Muscle layer of duodenum (tissue), 2 donors: Measurements from ENCODE around the gene NRXN3.

Experiments
- H3K27ac ChIP-seq: one replicate; pipeline ENCODE4 v1.7.0; 2013; ENCODE audit warnings: mild to moderate bottlenecking, low read length
- H3K27me3 ChIP-seq: one replicate; pipeline ENCODE4 v1.7.0; 2013; ENCODE audit warnings: low read depth, mild to moderate bottlenecking, control low read depth, low read length
- H3K36me3 ChIP-seq, 2 donors: one replicate each; pipeline ENCODE4 v1.7.0; 2013; ENCODE audit warnings: low read length in 2 of 2, control low read depth in 1 of 2, mild to moderate bottlenecking in 1 of 2; ENCODE audit not compliant: insufficient read depth in 2 of 2, control insufficient read depth in 1 of 2
- H3K4me1 ChIP-seq, 2 donors: one replicate each; pipeline ENCODE4 v1.7.0; 2013; ENCODE audit warnings: low read length in 2 of 2, mild to moderate bottlenecking in 2 of 2, control low read depth in 1 of 2, moderate library complexity in 1 of 2; ENCODE audit not compliant: insufficient read depth in 2 of 2, control insufficient read depth in 1 of 2
- H3K4me3 ChIP-seq, 2 donors: one replicate each; pipeline ENCODE4 v1.7.0; 2013; ENCODE audit warnings: low read length in 2 of 2, low read depth in 1 of 2, mild to moderate bottlenecking in 1 of 2
- H3K9me3 ChIP-seq, 2 donors: one replicate each; pipeline ENCODE4 v1.7.0; 2013; ENCODE audit warnings: low read length in 2 of 2, control low read depth in 1 of 2, mild to moderate bottlenecking in 1 of 2; ENCODE audit not compliant: control insufficient read depth in 1 of 2
- donor health status: healthy.

NRXN3 gene

DNA sequence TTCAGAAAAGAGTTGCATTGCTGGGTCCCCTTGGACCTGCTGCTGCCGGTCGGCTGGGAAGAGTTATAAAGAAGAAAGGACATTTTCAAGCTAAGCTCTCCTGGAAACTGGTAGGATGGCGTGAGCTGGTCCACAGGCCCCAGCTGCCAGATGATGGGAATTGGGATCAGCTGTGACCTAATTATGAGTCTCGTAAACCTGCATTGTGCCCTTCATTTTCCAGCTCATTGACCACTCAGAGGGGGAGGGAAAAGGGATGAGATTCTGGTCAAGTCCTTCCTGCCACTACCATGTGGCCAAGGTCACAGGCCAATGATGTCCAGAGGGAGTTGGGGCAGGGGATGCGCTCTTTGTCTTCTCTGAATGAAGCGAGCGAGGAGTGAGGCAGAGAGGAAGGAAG is 320.9 kb downstream of the NRXN3 start:
- Histone ChIP-seq H3K4me1 (no peaks in the 10 kb centered on the region), H3K9me3 (no peaks in the 10 kb centered on the region), H3K27me3 (no peaks in the 10 kb centered on the region), H3K36me3 (no peaks in the 10 kb centered on the region), H3K27ac (no peak overlapping the region), H3K4me3 (no peak overlapping the region)

DNA sequence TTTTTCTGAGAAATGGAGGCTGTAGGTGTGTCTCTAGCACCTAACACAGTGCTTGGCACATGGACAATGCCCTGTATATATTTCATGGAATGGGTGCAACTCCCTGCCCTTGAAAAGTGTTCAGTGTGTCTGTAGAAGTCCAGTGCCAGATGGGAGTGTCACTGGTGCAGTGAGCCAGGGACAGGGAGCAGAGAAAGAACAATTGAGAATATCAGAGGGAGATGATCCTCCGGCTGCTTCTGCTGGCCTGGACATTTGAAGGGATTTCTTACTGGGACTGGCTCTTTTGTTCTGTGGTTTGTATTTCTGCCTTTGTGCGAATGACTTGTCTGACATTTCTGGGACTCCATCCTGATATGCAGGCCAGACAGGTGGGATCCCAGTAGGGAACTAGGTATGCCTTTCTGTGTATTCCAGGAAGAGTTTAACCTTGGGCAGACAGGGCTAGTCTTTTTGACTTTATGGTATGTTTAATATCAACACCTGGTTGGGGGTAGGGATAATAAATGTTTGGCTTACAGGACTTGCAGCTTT is 328.0 kb downstream of the NRXN3 start:
- Histone ChIP-seq H3K27me3 (no peaks in the 10 kb centered on the region), H3K9me3 (peaks cover 0 to 5% of the 10 kb centered on the region in 2 donors), H3K4me1 (no peaks in the 10 kb centered on the region), H3K4me3 (no peak overlapping the region), H3K27ac (no peak overlapping the region), H3K36me3 (no peaks in the 10 kb centered on the region)

- H3K36me3 ChIP-seq, result no peaks in the 10 kb centered on the region
- H3K27me3 ChIP-seq, result no peaks in the 10 kb centered on the region
- H3K27ac ChIP-seq, result no peak overlapping the region
- H3K4me3 ChIP-seq, result no peak overlapping the region
- no peaks in the 10 kb centered on the region for H3K4me1 ChIP-seq
- peaks cover 0 to 5% of the 10 kb centered on the region in 2 donors for H3K9me3 ChIP-seq
Measured at GRCh38 chr14:78501909-78502308, 331.7 kb downstream of the NRXN3 start.

GRCh38 chr14:78508023-78508422 is 337.9 kb downstream of the NRXN3 start:
- no peaks in the 10 kb centered on the region for H3K36me3 ChIP-seq
- no peak overlapping the region for H3K4me3 ChIP-seq
- H3K27me3 ChIP-seq, result no peaks in the 10 kb centered on the region
- no peak overlapping the region for H3K27ac ChIP-seq
- no peaks in the 10 kb centered on the region for H3K9me3 ChIP-seq
- H3K4me1 ChIP-seq, result no peaks in the 10 kb centered on the region

DNA sequence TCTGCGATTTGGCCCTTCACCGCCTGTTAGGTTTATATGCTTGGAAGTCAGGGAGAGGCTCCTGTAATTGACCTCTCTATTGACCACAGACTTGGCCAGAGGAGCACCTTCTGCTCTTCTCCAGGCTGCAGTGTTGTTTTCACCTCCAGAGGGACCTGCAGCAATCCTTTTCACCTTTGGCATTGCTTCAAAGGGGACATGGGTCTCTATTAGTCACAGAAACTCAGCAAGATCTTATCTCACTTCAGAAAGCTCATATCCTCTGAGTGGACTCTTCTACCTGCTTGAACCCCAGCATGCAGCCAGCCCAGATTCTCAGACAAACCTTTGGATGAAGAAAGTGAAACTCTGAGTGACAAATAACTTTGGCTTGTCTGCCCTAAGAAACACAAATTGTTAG is 339.3 kb downstream of the NRXN3 start:
- no peaks in the 10 kb centered on the region for H3K4me1 ChIP-seq
- H3K9me3 ChIP-seq, result no peaks in the 10 kb centered on the region
- H3K4me3 ChIP-seq, result no peak overlapping the region
- no peaks in the 10 kb centered on the region for H3K27me3 ChIP-seq
- H3K27ac ChIP-seq, result no peak overlapping the region
- no peaks in the 10 kb centered on the region for H3K36me3 ChIP-seq

DNA sequence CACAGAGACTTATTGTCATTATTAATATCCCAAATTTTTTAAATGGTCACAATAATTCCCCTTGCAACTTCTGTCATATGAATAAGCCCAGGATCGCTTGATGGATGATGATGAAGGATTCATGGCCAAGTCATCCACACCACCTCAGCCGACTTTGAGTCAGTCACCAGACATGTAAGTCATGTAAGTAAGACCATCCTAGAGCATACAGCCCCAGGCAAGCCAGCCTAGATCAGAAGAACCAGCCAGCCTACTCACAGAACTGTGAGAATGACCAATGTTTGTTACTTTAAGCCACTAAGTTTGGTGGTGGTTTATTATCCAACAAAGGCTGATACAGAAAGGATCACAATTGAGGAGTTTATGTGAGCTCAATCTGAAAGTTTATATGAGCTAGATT is 341.8 kb downstream of the NRXN3 start:
- H3K4me3 ChIP-seq, result no peak overlapping the region
- H3K36me3 ChIP-seq, result no peaks in the 10 kb centered on the region
- H3K4me1 ChIP-seq, result no peaks in the 10 kb centered on the region
- no peak overlapping the region for H3K27ac ChIP-seq
- H3K9me3 ChIP-seq, result no peaks in the 10 kb centered on the region
- no peaks in the 10 kb centered on the region for H3K27me3 ChIP-seq

DNA sequence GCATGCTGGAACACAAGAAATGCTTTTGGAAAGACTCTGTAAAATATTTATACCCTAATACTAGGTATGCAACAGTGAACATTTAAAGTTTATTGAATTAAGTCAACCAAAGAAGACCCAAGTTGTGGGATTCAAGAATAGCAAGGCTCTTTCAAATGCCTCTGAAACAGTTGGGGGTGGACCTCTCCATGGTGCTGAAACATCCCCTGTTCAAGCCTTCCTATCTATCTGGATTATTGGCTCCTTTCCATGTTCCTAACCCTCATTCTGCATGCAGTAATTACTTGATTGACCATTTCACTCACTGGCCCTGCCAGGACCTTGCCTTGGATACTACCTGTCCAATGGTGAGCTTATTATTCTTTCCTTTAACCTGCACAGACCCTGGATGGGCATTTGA is 349.7 kb downstream of the NRXN3 start:
- no peak overlapping the region for H3K4me3 ChIP-seq
- no peaks in the 10 kb centered on the region for H3K4me1 ChIP-seq
- H3K9me3 ChIP-seq, result no peaks in the 10 kb centered on the region
- H3K36me3 ChIP-seq, result no peaks in the 10 kb centered on the region
- H3K27ac ChIP-seq, result no peak overlapping the region
- no peaks in the 10 kb centered on the region for H3K27me3 ChIP-seq

- no peak overlapping the region for H3K4me3 ChIP-seq
Measured at GRCh38 chr14:78524196-78524595, 354.0 kb downstream of the NRXN3 start.

GRCh38 chr14:78524766-78525165 is 354.6 kb downstream of the NRXN3 start:
- Histone ChIP-seq H3K27ac (no peak overlapping the region), H3K4me3 (no peak overlapping the region), H3K36me3 (no peaks in the 10 kb centered on the region), H3K9me3 (no peaks in the 10 kb centered on the region), H3K4me1 (no peaks in the 10 kb centered on the region), H3K27me3 (no peaks in the 10 kb centered on the region)

More at GRCh38 chr14:78524196-78524595, 354.0 kb downstream of the NRXN3 start:
- Histone ChIP-seq H3K4me1 (no peaks in the 10 kb centered on the region), H3K27ac (no peak overlapping the region), H3K36me3 (no peaks in the 10 kb centered on the region), H3K27me3 (no peaks in the 10 kb centered on the region), H3K9me3 (no peaks in the 10 kb centered on the region)

DNA sequence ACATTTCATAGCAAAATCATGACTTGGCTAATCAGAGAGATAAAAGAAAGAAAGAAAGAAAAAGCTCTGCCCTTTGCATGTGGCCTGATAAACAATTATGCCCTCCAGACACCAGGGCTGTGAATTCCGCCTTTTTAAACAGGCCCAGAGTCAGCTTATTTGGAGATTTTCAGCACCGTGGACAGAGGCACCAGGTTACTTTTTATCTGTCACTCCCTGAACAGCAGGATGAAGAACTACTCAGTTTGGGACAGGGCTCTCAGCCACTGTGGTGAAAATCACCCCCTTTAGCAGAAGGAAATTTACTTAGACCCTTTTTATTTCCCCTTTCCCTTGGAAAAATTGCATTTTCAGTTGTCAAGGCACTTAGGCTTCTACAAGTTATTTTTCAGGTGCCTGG is 359.9 kb downstream of the NRXN3 start:
- Histone ChIP-seq H3K27ac (no peak overlapping the region), H3K9me3 (no peaks in the 10 kb centered on the region), H3K4me1 (no peaks in the 10 kb centered on the region), H3K27me3 (no peaks in the 10 kb centered on the region), H3K4me3 (no peak overlapping the region), H3K36me3 (no peaks in the 10 kb centered on the region)

DNA sequence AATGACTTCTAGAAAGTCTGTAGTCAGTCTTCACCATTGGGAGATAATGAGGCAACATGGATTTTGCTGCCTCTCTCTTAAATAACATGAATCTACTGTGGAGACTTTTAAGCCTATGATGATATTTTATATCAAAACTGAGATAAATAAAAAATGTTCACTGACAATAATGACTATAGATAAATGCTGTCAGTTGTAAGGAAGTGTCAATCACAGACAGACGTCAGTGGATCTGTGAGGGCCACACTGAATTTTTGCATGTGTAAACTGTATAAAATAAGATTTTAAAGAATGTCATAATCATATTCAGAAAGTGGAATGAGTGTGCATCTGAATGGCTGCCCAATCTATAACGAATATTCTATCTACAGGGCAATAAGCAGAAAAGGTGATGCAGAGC is 364.0 kb downstream of the NRXN3 start:
- Histone ChIP-seq H3K4me1 (no peaks in the 10 kb centered on the region), H3K4me3 (no peak overlapping the region), H3K27ac (no peak overlapping the region), H3K27me3 (no peaks in the 10 kb centered on the region), H3K36me3 (no peaks in the 10 kb centered on the region), H3K9me3 (no peaks in the 10 kb centered on the region)

GRCh38 chr14:78535041-78535440 is 364.9 kb downstream of the NRXN3 start:
- no peak overlapping the region for H3K4me3 ChIP-seq
- H3K4me1 ChIP-seq, result no peaks in the 10 kb centered on the region
- no peaks in the 10 kb centered on the region for H3K9me3 ChIP-seq
- H3K36me3 ChIP-seq, result no peaks in the 10 kb centered on the region
- H3K27ac ChIP-seq, result no peak overlapping the region
- H3K27me3 ChIP-seq, result no peaks in the 10 kb centered on the region
